ENCODE measurements around the gene ADAMTS16.
A peak's percentile ranks its signal among the peaks of the same experiment; 100 is the strongest.
"Not testable (repeated sequence)": the region's sequence is repeated elsewhere in the genome, so short reads cannot be mapped to it uniquely, and the experiment has no call there.

The ADAMTS16 gene, protein sequence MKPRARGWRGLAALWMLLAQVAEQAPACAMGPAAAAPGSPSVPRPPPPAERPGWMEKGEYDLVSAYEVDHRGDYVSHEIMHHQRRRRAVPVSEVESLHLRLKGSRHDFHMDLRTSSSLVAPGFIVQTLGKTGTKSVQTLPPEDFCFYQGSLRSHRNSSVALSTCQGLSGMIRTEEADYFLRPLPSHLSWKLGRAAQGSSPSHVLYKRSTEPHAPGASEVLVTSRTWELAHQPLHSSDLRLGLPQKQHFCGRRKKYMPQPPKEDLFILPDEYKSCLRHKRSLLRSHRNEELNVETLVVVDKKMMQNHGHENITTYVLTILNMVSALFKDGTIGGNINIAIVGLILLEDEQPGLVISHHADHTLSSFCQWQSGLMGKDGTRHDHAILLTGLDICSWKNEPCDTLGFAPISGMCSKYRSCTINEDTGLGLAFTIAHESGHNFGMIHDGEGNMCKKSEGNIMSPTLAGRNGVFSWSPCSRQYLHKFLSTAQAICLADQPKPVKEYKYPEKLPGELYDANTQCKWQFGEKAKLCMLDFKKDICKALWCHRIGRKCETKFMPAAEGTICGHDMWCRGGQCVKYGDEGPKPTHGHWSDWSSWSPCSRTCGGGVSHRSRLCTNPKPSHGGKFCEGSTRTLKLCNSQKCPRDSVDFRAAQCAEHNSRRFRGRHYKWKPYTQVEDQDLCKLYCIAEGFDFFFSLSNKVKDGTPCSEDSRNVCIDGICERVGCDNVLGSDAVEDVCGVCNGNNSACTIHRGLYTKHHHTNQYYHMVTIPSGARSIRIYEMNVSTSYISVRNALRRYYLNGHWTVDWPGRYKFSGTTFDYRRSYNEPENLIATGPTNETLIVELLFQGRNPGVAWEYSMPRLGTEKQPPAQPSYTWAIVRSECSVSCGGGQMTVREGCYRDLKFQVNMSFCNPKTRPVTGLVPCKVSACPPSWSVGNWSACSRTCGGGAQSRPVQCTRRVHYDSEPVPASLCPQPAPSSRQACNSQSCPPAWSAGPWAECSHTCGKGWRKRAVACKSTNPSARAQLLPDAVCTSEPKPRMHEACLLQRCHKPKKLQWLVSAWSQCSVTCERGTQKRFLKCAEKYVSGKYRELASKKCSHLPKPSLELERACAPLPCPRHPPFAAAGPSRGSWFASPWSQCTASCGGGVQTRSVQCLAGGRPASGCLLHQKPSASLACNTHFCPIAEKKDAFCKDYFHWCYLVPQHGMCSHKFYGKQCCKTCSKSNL

DNA sequence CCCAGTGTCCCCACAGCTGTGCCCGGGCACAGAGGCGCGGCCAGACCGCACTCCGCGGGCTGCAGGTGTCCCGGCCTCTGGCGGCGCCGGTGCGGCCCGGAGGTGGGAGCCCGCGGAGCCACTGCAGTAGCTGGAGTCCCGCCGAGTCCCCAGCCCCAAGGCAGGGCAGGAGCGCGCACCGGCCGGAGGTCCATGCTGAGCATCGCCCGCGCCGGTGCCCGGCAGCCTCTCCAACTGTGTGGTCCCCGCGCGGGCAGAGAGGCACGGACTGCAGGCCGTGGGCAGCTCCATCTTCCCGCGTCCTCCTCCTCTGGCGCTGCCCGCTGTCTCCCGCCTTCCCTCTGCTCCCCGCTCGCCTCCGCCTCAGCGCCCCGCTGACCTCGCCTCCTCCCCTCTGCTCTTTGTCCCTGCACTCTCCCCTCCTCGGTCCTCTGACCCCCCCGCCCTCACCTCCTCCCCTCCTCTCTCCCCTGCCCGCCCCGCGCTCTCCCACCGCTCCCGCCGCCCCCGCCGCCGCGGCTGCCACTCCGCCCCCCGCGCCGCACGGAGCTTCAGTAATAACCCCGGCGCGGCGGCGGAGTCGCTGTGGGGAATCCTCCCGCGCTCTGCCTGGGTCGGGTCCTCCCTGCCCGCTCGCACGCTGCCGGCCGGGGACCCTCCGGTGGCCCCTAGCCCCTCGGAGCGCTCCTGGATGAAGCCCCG, at the start of gene ADAMTS16:
ADAMTS16 (plus strand) TSS at position 554 of the 702 bp plus-strand sequence; CDS start at position 692, 138 bp downstream.
- peak in 5 of 56 donors; percentile 9 to 49 (median 12) for DNase-seq

DNA sequence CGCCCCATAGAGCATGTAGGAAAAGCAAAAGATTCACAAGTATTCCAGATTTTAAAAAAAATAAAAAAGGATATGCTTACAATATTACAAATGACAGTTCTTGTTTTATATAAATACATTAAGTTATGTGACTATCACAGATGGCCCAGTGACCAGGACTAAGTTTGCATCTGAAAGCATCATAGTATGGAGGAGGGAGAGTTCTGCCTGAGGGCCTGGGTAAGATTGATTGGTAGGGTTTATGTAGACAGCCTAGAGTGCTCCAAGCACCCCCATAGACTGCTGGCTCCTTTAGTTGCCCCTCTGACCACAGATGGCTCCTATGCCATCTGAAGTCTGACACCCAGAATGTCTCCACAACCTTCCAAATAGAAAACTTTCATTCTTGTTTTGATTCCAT, 48.0 kb upstream of the ADAMTS16 start:
- DNase-seq, result no peak

DNA sequence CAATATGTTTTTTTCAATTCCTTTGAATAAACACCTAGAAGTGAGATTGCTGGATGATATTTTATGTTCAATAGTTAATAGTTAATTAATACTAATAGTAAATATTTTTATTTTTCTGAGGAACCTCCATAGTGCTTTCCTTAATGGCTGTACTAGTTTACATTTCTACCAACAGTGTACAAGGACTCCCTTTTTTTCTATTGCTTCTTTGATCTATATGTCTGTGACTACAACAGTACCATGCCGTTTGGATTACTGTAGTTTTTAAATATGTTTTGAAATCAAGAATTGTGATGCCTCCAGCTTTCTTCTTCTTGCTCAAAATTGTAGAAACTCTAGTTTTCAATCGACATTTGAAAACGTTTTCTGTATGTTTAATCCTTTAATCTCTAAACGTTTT, 39.5 kb upstream of the ADAMTS16 start:
- no peak for DNase-seq

DNA sequence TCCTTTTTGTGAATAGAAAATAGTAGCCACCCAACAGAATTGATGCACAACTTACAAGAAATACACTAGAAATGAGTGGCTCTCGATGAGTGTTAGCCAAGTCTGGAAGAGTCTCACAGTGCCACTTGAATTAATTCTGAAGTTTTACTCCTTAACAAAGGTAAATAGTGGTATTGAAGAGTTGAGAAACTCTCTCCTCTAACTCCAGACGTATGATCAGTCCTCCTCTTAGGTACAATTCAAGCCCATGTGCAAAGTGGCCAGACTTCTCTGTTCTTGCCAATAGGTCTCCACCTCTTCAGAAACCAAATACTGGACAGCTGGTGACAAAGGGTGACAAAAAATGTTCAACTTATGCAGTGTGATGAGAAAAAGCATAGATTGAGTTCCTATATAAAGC, 38.5 kb upstream of the ADAMTS16 start:
- no peak for DNase-seq

DNA sequence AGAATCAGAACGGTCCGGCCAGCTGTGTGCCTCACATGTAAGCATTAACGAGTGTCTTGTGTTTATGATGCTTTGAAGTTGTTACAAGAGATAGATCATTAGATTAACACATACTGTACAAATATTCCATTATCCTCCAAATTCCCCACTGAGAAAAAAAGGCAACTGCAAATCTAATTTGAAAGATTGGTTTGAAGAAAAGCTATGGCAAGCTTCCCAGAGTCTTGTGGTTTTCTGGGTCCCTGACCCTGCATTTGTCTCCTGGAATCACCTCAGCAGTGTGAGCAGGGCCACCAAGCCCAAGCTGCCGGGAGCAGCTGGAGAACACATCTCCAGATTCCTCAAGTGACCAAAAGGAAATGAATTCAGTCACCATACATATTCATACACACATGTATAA, 36.9 kb upstream of the ADAMTS16 start:
- no peak for DNase-seq

DNA sequence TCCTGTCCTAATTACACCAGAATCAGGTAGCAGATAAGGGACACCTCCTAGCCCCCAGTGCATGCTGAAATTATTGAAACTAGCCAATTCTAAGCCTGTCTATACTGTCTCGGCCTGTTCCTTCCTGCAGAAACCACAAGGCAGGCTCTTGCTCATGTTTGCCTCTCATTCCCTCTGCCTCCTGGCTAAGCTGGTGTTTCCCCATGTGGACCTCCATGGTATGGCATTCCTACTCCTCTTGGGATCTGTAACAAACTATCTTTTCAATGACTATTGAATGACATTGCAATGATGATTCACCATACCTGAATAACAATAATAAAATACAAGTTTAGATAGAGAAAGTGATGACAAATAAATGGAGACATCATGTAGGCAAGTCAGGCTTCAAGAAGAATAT, 35.6 kb upstream of the ADAMTS16 start:
- no peak for DNase-seq

DNA sequence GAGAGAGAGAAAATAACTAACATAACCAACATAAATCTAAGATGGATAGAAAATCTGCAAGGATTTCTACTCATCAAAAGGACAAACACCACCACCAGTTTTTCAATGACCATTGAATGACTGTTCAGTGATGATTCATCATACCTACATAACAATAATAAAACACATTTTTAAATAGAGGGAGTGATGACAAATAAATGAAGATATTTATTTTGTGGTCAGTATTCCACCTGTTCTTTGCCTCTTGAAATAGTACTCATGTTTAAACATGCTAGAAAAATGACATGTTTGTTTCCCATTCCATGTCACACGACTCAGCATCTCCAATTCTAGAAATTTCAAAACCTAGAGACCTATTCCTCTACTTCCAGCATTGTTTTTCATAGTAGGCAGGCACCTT, 34.6 kb upstream of the ADAMTS16 start:
- no peak for DNase-seq

DNA sequence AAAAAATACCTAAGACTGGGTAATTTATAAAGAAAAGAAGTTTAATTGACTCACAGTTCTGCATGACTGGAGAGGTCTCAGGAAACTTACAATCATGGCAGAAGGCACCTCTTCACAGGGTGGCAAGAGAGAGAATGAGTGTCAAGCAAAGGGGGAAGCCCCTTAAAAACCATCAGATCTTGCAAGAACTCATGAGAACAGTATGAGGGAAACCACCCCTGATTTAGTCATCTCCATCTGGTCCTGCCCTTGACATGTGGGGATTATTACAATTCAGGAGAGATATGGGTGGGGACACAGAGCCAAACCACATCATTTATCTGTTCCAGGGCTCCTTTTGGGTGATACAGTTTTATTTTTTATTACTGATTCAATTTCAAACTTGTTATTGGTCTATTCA, 23.2 kb upstream of the ADAMTS16 start:
- DNase-seq, result no peak

DNA sequence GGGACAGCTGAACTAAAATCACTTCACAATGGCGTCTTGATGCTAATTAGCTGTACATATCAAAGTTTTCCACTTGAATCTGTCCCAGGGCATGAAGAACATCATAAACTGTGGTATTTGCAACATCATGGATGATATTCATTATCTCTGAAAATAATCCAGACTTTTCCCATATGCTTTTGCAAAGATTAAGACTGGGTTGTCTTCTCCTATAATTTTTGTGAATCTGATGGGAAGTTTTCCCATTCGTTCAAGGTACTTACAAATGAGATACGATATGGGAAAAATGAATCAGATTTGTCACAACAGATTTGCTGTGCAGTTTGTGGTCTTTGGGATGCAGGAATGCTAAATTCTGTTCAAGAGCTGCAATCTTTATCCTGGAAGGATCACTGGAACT, 17.4 kb upstream of the ADAMTS16 start:
- DNase-seq, result no peak

DNA sequence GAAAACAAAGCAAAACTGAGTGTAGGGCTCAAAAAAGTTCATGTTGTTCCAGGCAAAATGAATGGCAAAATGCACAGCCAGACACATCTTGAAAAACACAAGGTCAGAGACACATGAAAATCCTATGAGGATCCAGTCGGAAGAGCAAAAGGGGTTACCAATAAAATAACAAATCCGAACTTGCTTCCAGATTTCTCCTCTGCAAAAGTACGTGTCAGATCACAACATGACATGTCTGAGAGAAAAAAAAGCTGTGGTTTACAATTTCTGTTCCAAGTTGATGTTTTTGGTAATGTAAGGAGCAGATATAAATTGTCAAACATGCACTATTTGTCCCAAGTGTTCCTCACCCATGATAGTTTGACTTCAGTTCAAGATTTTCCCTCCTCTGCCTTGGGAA, 15.9 kb upstream of the ADAMTS16 start:
- DNase-seq, result no peak

DNA sequence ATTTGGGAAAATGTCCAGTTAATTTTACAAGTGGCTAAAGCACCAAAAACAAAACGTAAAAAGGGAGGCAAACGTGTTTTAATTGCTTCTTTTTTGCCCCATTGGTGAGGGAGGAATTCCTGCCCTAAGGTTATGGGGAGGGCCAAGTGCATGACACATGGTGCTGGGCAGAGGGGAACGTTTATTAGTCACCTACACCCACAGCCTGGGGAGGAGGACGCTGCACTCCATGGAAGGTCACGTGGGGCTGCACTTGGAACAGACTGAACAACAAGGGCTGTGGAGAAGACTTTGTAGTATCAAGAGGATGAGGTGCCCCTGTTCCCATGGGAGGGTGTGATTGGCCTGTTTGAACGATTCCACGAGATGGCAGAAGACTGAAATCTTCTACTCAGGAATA, 13.7 kb upstream of the ADAMTS16 start:
- no peak for DNase-seq

DNA sequence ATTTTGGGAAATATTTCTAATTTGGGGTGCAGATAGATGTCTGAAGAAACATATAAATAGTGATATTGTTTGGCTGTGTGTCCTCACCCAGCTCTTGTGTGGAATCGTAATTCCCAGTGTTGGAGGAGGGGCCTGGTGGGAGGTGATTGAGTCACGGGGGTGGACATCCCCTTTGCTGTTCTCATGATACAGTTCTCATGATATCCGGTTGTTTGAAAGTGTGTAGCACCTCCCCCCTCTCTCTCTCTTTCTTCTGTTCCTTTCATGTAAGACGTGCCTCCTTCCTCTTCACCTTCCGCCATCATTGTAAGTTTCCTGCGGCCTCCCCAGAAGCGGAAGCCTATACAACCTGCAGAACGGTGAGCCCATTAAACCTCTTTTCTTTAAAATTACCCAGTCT, 11.4 kb upstream of the ADAMTS16 start:
- DNase-seq, result no peak

DNA sequence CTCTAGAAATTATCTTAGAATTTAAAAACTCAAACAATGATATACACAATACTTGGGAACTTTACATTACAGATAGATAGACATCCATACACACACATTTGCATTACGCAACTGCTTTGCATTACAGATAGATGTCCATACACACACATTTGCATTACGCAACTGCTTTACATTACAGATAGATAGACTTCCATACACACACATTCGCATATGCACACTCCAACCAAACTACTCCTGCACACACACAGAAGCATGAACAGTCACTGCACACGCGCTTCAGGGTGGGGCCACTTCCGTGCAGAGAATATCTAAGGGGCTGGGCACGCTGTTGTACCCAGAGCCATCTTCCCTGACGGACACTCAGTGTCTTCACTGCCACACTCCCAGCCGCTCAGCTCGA, 7.9 kb upstream of the ADAMTS16 start:
- DNase-seq, result no peak

DNA sequence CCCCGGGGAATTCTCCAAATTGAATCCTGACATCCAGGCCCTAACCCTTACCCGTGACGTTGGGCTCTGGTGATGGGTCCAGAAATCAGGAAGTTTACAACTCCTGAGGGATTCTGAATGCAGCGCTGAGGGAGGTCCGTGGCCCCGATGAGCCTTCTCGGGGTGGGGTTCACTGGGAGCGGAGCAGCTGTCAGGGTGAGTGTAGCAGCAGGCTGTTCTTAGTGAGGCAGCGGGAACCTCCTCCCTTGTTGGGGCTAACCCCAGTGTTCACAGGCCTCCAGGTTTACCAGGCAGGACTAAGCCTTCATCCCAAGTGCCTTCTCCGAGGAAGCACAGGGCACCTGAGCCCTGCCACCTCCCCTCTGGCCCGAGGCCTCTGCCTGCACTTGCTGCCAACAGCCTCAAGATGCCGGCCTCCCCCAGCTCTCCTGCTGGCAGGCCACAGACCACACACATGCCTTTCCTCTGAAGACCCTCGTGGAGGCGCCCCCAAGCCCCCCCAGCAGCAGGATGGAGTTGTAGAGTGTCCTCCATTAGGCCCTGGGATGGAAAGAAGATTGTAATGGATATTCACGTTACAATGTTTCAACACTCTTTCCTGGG, 7.3 kb upstream of the ADAMTS16 start:
- DNase-seq, result no peak

DNA sequence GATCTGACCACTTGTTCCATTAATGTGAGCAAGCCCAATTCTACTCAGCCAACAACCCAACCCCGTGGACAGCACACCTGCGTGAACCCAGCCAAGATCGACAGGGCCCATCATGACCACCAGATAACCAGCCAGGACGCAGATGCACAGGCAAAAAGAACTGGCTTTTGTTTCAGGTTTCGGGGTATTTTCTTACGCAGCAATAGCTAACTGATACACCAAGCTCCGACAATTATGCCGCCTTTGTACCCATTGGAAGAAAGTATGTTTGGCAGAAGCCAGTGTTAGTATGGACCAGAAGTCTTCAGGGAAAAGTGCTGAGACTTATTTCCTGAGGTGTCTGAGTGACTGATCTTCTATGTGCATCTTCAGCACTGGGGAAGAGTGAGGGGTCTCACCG, 6.0 kb upstream of the ADAMTS16 start:
- DNase-seq, result no peak

DNA sequence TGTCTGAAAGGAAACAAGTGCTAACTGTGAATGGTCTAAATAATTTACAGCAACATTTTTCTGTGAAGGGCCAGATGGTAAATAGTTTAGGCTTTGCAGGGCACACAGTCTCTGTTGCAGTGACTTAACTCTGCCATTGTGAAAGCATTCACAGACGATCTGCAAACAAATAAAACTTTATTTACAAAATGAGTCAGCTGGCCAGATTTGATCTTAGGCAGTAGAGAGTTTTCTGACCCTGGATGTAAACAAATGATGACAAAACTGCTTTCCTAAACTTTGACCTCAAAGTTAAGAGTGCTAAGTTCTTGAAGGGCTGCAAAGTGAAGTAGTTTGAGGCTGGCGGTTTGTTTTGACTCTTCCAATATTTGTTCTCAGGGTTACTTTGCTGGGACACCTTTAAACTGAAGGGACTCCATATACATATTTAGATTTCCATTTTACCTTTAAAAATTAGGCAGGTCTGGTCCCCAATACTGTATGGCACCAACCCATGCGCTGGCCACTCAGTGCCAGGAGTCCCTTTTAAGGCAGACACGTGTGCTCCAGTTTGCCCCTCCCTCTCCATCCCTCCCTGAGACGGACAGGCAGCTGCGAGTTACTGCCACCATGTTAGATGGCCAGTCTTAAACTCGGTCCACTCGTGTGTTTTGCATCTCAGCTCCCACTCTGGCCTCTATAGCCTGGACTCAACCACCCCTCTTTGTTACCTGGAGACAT, 4.0 kb upstream of the ADAMTS16 start:
- no peak for DNase-seq

DNA sequence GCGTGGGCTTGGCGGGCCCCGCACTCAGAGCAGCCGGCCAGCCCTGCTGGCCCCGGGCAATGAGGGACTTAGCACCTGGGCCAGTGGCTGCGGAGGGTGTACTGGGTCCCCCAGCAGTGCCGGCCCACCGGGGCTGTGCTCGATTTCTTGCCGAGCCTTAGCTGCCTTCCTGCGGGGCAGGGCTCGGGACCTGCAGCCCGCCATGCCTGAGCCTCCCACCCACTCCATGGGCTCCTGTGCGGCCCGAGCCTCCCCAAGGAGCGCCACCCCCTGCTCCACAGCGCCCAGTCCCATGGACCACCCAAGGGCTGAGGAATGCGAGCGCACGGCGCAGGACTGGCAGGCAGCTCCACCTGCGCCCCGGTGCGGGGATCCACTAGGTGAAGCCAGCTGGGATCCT, 2.3 kb upstream of the ADAMTS16 start:
- DNase-seq, result not testable (repeated sequence)

DNA sequence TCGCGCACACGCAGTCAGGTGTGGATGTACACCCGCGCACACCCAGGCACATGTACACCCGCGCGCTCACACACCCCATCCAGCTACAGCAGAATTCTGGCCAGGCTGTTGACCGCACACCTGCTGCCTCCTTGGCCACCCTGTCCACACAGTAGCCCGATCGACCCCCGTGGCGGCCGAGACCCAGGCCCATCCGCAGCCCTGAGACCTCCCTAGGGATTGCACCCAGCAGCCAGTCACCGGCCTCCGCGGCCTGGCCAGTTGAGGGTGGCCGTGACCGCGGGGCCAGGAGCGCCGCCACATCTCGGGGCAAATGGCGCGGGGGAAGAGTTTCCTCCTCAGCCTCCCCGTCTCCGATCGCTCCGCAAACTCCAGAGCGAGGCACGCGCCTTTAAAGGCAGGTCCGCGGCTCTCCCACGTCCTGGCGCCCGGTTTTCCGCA, 774 bp upstream of the ADAMTS16 start:
- DNase-seq, result no peak

DNA sequence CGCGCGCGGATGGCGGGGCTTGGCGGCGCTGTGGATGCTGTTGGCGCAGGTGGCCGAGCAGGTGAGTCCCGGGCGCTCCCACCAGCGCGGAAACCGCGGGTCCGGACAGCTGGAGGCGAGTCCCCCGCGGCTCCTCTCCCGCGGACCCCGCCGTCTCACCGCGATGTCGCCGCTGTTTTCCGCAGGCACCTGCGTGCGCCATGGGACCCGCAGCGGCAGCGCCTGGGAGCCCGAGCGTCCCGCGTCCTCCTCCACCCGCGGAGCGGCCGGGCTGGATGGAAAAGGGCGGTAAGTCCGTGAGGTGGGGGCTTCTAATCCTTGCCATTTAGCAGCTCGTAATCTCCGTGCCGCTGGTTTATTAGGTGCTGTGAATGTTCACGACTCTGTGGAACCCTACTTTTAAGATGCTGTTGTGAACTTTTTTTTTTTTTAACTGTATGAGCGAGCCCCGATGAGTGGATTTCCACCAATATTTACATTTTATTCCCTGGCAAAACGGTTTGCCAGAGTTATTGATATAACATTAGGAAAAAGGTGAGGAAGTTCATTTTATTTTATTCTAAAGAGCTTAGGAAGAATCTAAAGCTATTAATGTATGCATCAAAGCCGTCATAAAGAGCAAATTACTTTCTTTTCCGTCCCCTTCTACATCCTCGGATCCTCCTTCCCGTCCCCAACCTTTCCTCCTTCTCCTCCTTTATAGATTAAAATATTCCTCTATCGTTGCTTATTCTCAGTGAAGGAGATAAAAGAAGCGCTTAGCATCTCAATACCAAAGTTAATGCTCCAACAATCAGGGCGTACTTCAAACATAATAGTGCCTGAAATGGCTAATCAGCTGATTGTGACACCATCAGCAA, 579 bp downstream of the ADAMTS16 start:
- DNase-seq, result no peak

Data from nucleus accumbens (tissue), 56 donors.